ENCODE measurements around the gene MPND. TPM values are rescaled to one million over a fixed set of nuclear protein-coding genes. Genes with fewer than 3 reads are reported as not detected.

The MPND gene
- total RNA-seq, 1 experiment from 2014 or later, result 24.3 TPM

- TF ChIP-seq CTCF (IDR thresholded peaks at IDR 0.05 in 2 of 3, conservative IDR thresholded peaks at IDR 0.05 in 1 of 3; ENCODE audit: borderline replicate concordance in 1 of 3, insufficient read depth in 1 of 3, low read depth in 2 of 3, low read length in 2 of 3) (no peak), EZH2 (IDR thresholded peaks at IDR 0.05) (no peak)
These were observed 59.0 kb downstream of the MPND start, which contains the start of gene CHAF1A (continued) for GRCh38 chr19:4402171-4403004.

GRCh38 chr19:4403005-4403761, 59.8 kb downstream of the MPND start:
- ChIA-PET POLR2A (no interaction called here), CTCF (no interaction called here), RAD21 (ENCODE audit: low non-redundant PET in 1 of 2, low total read pairs in 2 of 2, uncharacterized antibody in 2 of 2, unreplicated experiment in 2 of 2) (no interaction called here)
- Histone ChIP-seq H3K36me3 (ENCODE audit: control insufficient read depth in 1 of 2, insufficient read depth in 2 of 2, low read length in 2 of 2) (peaks cover 0 to 13% of the 10 kb centered on the region in 2 experiments; a peak in 3 of 4 replicates), H4K20me1 (ENCODE audit: insufficient read depth) (peaks cover 20% of the 10 kb centered on the region), H3K4me2 (ENCODE audit: low read length) (peak overlapping the region; percentile 98), H3K79me2 (ENCODE audit: insufficient read depth, low read length) (peaks cover 77% of the 10 kb centered on the region), H3K27me3 (ENCODE audit: insufficient read depth, low read length) (no peaks in the 10 kb centered on the region), H3K4me3 (replicated peaks in 1 of 2; ENCODE audit: low read depth in 1 of 2, low read length in 2 of 2) (peak overlapping the region; percentile 88 to 100), H2AFZ (ENCODE audit: low read depth, low read length, poor library complexity, severe bottlenecking) (no peak overlapping the region), H3K9ac (ENCODE audit: low read length) (peak overlapping the region; percentile 99), H3K27ac (ENCODE audit: low read depth, low read length) (peak overlapping the region; percentile 85), H3K9me3 (ENCODE audit: control insufficient read depth in 1 of 2, insufficient read depth in 1 of 2, low read depth in 1 of 2, low read length in 2 of 2) (no peaks in the 10 kb centered on the region), H3K4me1 (ENCODE audit: control insufficient read depth in 1 of 2, insufficient read depth in 2 of 2, low read length in 2 of 2) (peaks cover 16 to 44% of the 10 kb centered on the region in 2 experiments), H3K9me2 (ENCODE audit: insufficient read depth) (no peaks in the 10 kb centered on the region)
- ATAC-seq, result no peak
- intact Hi-C loops (cut with micrococcal nuclease), result loop anchor here (5.0 kb wide), 1 partner anchor 41 kb away; no protein-coding TSS in a partner anchor
- TSS peak; percentile 57 for BruUV-seq (replicated peaks)
- DNase-seq (ENCODE audit: low read depth, low spot score), result no peak
- no peak for TF ChIP-seq JUND (IDR thresholded peaks at IDR 0.05)
- peak; percentile 54; the same call in 1 of the 2 replicates for TF ChIP-seq ZFX (IDR thresholded peaks at IDR 0.05)
- peak; percentile 50; the same call in 1 of the 2 replicates for TF ChIP-seq SIN3A (IDR thresholded peaks at IDR 0.05; ENCODE audit: low read depth)
- no peak for TF ChIP-seq ATF3 (IDR thresholded peaks at IDR 0.05)
